OCI-LY7 (cell line): ENCODE data around the gene POU6F2.

Experiments used
- EZH2phosphoT487 ChIP-seq: fragments of 200-600 bp; sonication (generic); IDR thresholded peaks from 2 replicates; pipeline ENCODE4 v1.6.1; 2018; ENCODE audit warnings: low read depth, borderline replicate concordance, mild to moderate bottlenecking, mixed run types, antibody characterized with exemption, low read length, moderate library complexity, mixed read lengths
- TF ChIP-seq, protein P1 (sequence below): fragments of 200-600 bp; sonication (generic); conservative IDR thresholded peaks from 2 replicates; pipeline ENCODE4 v1.5.1; 2014; ENCODE audit warnings: mild to moderate bottlenecking, antibody characterized with exemption, low read length, moderate library complexity, mixed read lengths

DNA sequence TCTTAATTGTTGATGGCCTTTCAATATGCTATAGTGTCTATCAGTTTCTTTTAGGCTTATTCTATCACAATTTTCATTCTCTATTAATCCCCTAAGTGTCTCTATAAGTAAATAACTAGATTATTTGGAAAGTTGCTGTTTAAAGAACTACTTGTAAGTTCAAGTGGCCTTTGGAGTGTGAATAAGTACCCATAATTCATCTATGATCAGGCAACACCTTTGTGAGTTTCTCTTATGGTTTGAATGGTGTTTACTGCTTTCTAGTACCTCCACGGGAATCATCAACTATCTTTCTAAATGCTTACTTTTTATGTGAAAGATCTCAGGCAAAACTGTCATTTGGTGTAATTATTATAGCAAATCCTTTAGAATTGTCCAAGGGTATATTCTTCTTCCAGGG, 166.7 kb downstream of the POU6F2 start:
- TF ChIP-seq, protein P1, sequence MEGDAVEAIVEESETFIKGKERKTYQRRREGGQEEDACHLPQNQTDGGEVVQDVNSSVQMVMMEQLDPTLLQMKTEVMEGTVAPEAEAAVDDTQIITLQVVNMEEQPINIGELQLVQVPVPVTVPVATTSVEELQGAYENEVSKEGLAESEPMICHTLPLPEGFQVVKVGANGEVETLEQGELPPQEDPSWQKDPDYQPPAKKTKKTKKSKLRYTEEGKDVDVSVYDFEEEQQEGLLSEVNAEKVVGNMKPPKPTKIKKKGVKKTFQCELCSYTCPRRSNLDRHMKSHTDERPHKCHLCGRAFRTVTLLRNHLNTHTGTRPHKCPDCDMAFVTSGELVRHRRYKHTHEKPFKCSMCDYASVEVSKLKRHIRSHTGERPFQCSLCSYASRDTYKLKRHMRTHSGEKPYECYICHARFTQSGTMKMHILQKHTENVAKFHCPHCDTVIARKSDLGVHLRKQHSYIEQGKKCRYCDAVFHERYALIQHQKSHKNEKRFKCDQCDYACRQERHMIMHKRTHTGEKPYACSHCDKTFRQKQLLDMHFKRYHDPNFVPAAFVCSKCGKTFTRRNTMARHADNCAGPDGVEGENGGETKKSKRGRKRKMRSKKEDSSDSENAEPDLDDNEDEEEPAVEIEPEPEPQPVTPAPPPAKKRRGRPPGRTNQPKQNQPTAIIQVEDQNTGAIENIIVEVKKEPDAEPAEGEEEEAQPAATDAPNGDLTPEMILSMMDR = no peak
- no peak for TF ChIP-seq EZH2phosphoT487
